Transverse colon (tissue), 3 donors: Measurements from ENCODE around the gene DRD4.

Source experiments
- CTCF ChIP-seq, 5 experiments: fragments of 200-600 bp in 3 of 5; fragments of 450-650 bp in 2 of 5; sonication (generic) in 3 of 5; IDR thresholded peaks; 1 replicate in 2 of 5; 2 replicates in 3 of 5; pipeline ENCODE4 v1.5.1; 2016 to 2017; ENCODE audit warnings: antibody characterized with exemption in 5 of 5, inconsistent platforms in 3 of 5, mild to moderate bottlenecking in 2 of 5, moderate library complexity in 1 of 5
- EP300 ChIP-seq: sonication (generic); formaldehyde crosslinking; IDR thresholded peaks from one replicate; pipeline ENCODE4 v1.6.1; 2017; ENCODE audit warnings: antibody characterized with exemption, low read depth

GRCh38 chr11:608791-609251 lies 28.2 kb upstream of the DRD4 start:
- no peak for TF ChIP-seq CTCF (IDR thresholded peaks at IDR 0.05)
- no peak for TF ChIP-seq EP300
